MCF 10A (cell line): ENCODE results near the gene MYO1E. TPM values are rescaled to one million over a fixed set of nuclear protein-coding genes. Genes with fewer than 3 reads are reported as not detected.

ENCODE experiments used
- BruUV-seq: library from RNA; stranded (reverse); fragments of 400-500 nt; replicated peaks from 2 replicates; lab custom pipeline; 2021; lab: Mats Ljungman, UMichigan
- CTCF ChIA-PET: fragments of 300-600 bp; sonication (Branson Sonifier 250); formaldehyde crosslinking; extraction: SDS; loops from one replicate; lab custom pipeline; 2021; ENCODE audit warnings: antibody characterized with exemption, inconsistent platforms; lab: Yijun Ruan, JAX
- POLR2A ChIA-PET: fragments of 300-600, 350-650 bp; sonication (Branson Sonifier 250); formaldehyde crosslinking; extraction: SDS; loops from one replicate; lab custom pipeline; 2020; ENCODE audit warnings: antibody characterized with exemption, inconsistent platforms; lab: Yijun Ruan, JAX
- DNase-seq: peaks from one replicate; pipeline ENCODE4 v3.0.0-alpha.2; 2018; ENCODE audit not compliant: unreplicated experiment
- H3K27ac Mint-ChIP-seq: one replicate; pipeline ENCODE4 v1.8.0; 2022; ENCODE audit warnings: mild to moderate bottlenecking, low read depth, mixed read lengths; ENCODE audit not compliant: unreplicated experiment
- H3K27me3 Mint-ChIP-seq: one replicate; pipeline ENCODE4 v1.8.0; 2022; ENCODE audit warnings: mixed read lengths; ENCODE audit not compliant: insufficient read depth, unreplicated experiment
- H3K36me3 Mint-ChIP-seq: one replicate; pipeline ENCODE4 v1.8.0; 2022; ENCODE audit warnings: mild to moderate bottlenecking, moderate library complexity, mixed read lengths; ENCODE audit not compliant: insufficient read depth, unreplicated experiment
- H3K4me1 Mint-ChIP-seq: one replicate; pipeline ENCODE4 v1.8.0; 2022; ENCODE audit warnings: mixed read lengths; ENCODE audit not compliant: insufficient read depth, unreplicated experiment
- H3K4me3 Mint-ChIP-seq: one replicate; pipeline ENCODE4 v1.8.0; 2022; ENCODE audit warnings: mild to moderate bottlenecking, moderate library complexity, mixed read lengths; ENCODE audit not compliant: unreplicated experiment
- H3K9me3 Mint-ChIP-seq: one replicate; pipeline ENCODE4 v1.8.0; 2022; ENCODE audit warnings: mixed read lengths; ENCODE audit not compliant: unreplicated experiment
- intact Hi-C: fragments of 100-400 bp; cut with micrococcal nuclease; formaldehyde crosslinking; loops from 2 replicates; pipeline ENCODE4 v1.14.1; 2022
- total RNA-seq: library from RNA; stranded (reverse); gene quantifications from 2 replicates; pipeline ENCODE4 v1.2.3, GENCODE V29; 2022
- TF ChIP-seq, protein P1 (sequence below): fragments of 200-600 bp; IDR thresholded peaks from one replicate; pipeline ENCODE4 v1.8.0; 2022; ENCODE audit warnings: antibody characterized with exemption, mild to moderate bottlenecking; ENCODE audit not compliant: unreplicated experiment

The MYO1E gene
- total RNA-seq, 1 experiment from 2014 or later = 121 TPM

- no TSS peak for BruUV-seq
- peak; percentile 84 for DNase-seq
- H3K9me3 Mint-ChIP-seq = no peaks in the 10 kb centered on the region
- intact Hi-C loops = loop anchor here (1.0 to 10.0 kb wide), 3 partner anchors 60 to 318 kb away; no protein-coding TSS in a partner anchor
- ChIA-PET CTCF (interaction anchor here (0.6 to 2.3 kb wide), 23 partner anchors 9 to 354 kb away, joined by 3 to 11 read pairs (median 4); no protein-coding TSS in a partner anchor), POLR2A (interaction anchor here (0.6 to 2.1 kb wide), 10 partner anchors 8 to 197 kb away, joined by 3 to 26 read pairs (median 4); partner anchors contain the start of gene MYO1E)
- peak overlapping the region; percentile 29 for H3K4me3 Mint-ChIP-seq
- H3K36me3 Mint-ChIP-seq = peaks cover 43% of the 10 kb centered on the region
- no peaks in the 10 kb centered on the region for H3K27me3 Mint-ChIP-seq
- TF ChIP-seq, protein P1, sequence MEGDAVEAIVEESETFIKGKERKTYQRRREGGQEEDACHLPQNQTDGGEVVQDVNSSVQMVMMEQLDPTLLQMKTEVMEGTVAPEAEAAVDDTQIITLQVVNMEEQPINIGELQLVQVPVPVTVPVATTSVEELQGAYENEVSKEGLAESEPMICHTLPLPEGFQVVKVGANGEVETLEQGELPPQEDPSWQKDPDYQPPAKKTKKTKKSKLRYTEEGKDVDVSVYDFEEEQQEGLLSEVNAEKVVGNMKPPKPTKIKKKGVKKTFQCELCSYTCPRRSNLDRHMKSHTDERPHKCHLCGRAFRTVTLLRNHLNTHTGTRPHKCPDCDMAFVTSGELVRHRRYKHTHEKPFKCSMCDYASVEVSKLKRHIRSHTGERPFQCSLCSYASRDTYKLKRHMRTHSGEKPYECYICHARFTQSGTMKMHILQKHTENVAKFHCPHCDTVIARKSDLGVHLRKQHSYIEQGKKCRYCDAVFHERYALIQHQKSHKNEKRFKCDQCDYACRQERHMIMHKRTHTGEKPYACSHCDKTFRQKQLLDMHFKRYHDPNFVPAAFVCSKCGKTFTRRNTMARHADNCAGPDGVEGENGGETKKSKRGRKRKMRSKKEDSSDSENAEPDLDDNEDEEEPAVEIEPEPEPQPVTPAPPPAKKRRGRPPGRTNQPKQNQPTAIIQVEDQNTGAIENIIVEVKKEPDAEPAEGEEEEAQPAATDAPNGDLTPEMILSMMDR = peak; percentile 69
- peaks cover 22% of the 10 kb centered on the region for H3K4me1 Mint-ChIP-seq
- H3K27ac Mint-ChIP-seq = peak overlapping the region; percentile 93
These were observed 197.5 kb downstream of the MYO1E start for GRCh38 chr15:59174835-59175831.

DNA sequence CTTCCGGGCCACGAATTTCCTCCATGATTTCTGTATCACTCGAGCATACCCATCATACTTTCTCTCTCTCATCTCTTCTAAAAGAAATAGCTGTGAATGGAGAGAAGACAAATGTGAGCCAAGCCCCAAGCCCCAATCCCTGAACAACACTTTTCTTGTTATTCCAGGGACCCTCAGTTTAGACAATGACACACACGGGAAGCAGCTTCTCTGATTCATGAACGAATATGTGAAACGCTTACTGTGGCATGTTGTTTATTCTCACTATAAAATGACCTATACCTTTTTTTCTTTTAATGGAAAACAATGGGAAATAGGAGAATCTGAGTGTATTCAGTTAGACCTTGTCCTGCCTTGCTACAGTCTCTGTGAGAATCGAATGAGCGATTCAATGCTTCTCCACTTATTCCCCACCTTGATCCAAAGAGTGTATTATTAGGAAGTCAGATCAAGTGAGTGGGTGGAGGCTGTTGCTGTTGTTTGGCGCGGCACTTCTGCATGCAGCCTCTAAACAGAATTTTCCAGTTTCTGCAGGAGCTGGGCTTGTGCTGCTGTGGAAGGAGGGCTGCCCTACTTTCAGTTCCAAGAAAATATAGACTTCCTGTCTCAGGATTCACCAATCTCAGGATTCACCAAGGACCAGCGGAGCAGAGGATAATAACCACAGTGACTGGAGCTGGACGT is 198.4 kb downstream of the MYO1E start:
- DNase-seq = no peak
- Mint-ChIP-seq H3K36me3 (peaks cover 42% of the 10 kb centered on the region), H3K4me1 (peaks cover 30% of the 10 kb centered on the region), H3K27me3 (no peaks in the 10 kb centered on the region), H3K9me3 (no peaks in the 10 kb centered on the region), H3K4me3 (no peak overlapping the region), H3K27ac (peak overlapping the region; percentile 93)
- POLR2A ChIA-PET = interaction anchor here (0.6 to 2.1 kb wide), 8 partner anchors 8 to 198 kb away, joined by 3 to 26 read pairs (median 4); partner anchors contain the start of gene MYO1E
- CTCF ChIA-PET = interaction anchor here (0.5 to 2.3 kb wide), 22 partner anchors 9 to 355 kb away, joined by 3 to 11 read pairs (median 3); no protein-coding TSS in a partner anchor
- TF ChIP-seq, protein P1 = no peak
- intact Hi-C loops = loop anchor here (10.0 kb wide), 1 partner anchor 61 kb away; no protein-coding TSS in a partner anchor
- BruUV-seq = no TSS peak

DNA sequence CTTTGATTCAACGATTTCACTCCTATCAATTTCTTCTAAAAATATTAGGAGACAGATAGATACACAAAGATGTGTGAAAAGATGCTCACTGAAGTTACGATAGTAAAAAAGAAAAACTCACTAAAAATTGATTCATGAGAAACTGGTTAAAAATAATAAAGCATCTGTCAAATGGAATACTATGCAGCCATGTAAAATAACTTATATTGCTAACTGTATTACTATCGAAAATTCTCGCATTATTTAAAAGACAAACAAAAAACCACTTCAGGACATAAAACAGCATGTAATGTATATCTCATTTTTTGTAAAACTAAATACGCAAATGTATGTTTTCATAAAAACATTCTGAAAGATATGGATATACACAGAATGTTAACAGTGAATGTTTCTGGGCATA is 199.5 kb downstream of the MYO1E start:
- Mint-ChIP-seq H3K9me3 (no peaks in the 10 kb centered on the region), H3K27me3 (no peaks in the 10 kb centered on the region), H3K36me3 (peaks cover 31% of the 10 kb centered on the region), H3K27ac (no peak overlapping the region), H3K4me3 (no peak overlapping the region), H3K4me1 (peaks cover 35% of the 10 kb centered on the region)
- TF ChIP-seq, protein P1 = no peak
- intact Hi-C loops = loop anchor here (10.0 kb wide), 1 partner anchor 62 kb away; no protein-coding TSS in a partner anchor
- CTCF ChIA-PET = interaction anchor here (1.3 to 2.3 kb wide), 4 partner anchors 8 to 321 kb away, joined by 3 to 11 read pairs (median 6); no protein-coding TSS in a partner anchor
- BruUV-seq = no TSS peak
- POLR2A ChIA-PET = interaction anchor here (2.1 kb wide), 1 partner anchor 199 kb away, joined by 14 read pairs; the partner anchor contains the start of gene MYO1E
- no peak for DNase-seq
